AG08395 (cell line): ENCODE results near the gene GALNT2.

Experiments used
- DNase-seq: peaks from one replicate; pipeline ENCODE4 v3.0.0; 2012; ENCODE audit warnings: mixed read lengths, low spot score

GALNT2 gene

DNA sequence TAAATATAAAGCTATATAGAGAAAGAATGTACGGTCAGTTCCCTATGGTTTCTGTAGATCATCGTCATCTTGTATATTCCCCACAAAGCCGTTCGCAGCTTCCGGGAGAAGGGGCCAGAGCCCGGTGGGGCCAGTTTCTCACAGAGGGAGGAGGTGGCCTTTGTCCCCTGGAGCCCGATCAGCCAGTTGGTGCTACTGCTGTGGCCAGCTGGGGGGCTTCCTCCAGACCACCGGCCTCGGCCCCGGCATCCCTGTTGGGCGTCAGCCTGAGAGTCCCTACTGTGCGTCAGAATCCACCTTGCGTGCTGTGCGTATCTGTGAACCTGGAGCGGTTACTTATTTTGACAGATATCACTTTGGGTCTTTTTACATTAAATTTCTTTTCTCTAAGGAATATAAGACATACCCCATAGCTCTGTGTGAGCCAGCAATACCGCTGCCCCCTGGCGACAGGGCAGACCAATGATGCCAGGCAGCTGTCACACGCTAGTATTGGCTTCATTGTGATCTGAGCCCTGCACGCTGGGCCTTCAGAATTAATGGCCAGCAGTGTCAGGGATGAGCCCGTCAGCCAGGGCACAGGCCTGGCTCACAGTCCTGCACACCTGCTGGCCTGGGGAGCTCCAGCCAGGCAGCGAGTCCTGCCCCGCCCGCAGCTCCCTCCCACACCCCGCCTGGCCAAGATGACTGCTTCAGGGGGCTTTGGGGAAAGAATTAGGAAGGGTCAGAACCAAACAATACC lies 213.2 kb downstream of the GALNT2 start:
- DNase-seq, result no peak

DNA sequence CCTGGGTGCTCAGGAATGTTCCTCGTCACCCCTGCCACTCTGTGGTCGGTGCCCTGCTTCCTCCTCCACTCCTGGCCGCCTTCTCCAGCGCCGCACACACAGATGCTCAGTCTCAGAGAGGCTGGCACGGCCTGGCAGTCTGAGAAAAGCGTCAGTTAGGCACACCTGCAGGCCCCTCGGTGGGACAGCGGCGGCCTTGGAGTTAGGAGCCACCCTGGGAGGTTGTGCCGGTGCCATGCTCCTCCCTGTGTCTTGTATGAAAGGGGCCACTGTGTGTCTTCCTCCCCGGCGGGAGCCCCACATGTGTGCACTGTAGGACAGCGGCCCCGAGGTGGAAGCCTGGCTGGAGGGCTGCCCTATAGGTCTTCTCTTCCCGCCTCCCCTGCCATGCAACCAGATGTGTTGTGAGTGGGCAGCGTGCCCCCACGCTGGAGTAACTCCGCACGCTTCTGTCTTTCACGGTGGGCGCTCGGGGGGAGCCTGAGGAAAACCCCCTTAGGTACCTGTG lies 213.9 kb downstream of the GALNT2 start:
- no peak for DNase-seq

DNA sequence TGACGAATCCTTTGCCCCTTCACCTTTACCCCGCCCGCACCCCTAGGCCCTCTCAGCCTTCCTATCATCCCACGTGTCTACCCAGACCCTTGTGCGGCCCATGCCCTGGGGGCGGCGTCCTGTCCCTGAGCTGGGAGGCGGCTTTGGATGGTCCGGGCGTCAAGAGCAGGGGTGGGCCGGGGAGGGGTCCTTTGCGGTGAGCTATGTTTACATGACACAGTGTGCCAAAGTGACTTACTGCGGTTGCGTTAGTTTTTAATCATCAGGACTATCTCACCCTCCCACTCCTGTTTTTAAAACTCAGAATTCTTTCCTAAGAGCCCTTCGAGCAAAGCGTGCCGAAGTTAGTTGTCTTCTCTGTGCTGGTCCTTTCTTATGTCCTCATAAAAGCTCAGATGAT lies 214.5 kb downstream of the GALNT2 start:
- DNase-seq, result no peak

DNA sequence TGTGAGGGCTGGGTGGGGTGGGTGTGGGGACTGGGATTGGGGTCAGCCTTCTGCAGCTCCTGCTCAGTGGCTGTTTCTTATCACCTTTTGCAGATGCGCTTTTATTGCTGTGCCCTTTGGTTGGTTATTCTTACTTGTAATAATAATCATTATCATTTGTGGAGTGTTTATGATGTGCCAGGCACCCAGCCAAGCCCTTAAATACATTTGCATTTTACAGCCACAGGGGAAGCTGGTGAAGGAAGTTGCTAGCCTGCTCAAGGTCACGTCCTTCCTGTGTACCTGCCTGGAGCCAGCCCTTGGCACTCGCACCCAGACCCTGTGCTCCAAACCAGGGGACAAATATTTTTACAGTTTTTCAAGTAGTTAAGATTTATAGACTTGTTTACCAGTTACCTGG lies 215.1 kb downstream of the GALNT2 start:
- DNase-seq, result no peak

DNA sequence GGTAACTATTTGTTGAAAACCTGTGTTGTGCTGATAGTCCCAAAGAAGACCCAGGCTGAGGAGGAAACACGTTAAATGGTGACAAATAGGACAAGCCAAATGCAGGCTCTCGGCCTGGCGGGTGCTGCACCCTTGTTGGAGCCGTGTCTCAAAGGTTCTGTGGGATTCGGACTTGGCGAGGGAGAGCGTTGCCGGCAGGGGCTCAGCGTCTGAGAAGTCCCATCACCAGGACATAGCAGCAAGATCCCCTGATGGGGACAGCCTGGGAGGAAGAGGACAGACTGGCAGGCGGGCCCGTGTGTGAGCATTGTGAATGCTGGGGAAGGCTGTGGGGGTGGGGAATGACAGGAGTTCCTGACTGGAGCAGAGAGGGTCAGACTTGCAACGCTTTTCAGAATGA lies 216.6 kb downstream of the GALNT2 start:
- no peak for DNase-seq

DNA sequence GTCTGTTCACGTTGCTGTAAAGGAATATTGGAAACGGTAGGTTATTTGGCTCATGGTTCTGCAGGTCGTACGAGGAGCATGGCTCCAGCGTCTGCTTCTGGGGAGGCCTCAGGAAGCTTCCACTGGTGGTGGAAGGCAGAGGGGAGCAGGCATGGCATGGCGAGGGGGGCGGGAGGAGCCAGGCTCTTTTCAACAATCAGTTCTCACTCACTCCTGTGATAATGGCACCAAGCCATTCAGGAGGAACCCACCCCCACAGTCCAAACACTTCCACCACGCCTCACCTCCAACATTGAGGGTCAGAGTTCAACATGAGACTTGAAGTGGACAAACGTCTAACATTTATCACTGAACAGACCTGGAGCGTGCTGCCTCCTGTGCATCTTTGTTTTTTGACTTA lies 217.9 kb downstream of the GALNT2 start:
- no peak for DNase-seq

DNA sequence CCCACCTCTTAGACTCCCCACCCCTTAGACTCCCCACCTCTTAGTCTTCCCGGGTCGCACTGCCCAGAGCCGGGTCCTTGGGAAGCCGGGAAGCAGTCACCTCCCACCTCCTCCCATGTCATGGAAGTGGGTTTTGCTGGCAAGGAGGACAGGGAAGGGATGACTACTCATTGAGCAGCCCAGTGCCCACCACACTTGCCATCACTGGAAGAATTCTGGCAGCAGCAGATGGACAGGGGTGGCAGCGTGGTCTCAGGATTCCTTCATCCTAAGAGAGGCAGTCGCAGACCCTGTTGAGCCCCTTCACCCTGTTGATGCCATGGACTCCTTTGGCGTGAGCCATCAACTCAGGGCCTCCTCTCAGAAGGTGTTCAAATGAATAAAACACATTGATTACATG lies 218.3 kb downstream of the GALNT2 start:
- DNase-seq, result no peak

DNA sequence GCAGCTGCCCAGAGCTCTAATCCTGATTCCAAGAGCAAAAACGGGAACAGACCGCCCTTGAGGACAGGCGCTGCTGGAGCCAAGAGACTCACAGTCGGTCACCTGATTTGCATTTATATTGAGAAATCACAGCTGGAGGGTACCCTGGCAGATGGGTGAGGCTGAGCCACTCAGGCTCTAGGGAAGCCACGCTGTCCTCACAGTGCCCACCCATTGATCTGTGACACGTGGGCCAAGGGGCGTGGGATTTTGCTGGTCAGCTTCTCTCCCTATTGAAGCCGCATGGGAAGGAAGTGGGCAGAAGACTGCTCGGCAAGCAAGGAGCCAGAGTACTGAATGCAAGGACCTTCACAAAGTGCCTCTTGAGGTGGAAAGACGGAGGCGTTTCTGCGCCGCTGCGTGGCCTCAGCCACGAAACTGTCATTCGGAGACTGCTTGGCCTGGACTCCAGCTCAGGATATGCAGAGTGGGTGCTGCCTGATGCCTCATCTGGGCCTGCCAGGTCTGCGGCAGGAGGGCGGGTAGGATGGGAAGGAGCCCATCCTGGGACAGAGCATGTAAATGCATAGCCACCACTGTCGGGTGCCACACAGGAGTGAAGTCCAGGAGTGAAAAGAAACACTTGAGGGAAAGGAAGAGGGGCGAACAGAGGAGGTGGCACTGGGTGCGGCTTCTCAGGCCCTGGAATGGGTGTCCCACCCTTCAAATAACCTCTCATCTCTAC lies 219.3 kb downstream of the GALNT2 start:
- no peak for DNase-seq

DNA sequence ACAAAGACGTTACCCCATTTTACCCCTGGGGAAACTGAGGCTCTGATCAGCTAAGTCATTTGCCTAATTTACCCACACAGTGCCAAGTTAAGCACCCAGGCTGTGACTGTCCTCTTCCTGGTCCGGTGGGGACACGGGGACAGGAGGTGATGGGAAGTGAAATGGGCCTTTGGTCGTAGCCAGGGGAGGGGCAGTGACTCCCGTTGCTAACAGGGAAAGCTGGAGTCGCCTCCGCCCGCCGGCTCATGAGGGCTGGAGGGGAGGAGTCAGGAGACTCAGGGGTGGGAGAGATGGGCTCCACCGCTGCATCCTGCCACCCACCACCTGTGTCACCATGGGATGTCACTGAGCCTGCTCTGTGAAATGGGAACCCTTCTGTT lies 219.8 kb downstream of the GALNT2 start:
- DNase-seq, result no peak

DNA sequence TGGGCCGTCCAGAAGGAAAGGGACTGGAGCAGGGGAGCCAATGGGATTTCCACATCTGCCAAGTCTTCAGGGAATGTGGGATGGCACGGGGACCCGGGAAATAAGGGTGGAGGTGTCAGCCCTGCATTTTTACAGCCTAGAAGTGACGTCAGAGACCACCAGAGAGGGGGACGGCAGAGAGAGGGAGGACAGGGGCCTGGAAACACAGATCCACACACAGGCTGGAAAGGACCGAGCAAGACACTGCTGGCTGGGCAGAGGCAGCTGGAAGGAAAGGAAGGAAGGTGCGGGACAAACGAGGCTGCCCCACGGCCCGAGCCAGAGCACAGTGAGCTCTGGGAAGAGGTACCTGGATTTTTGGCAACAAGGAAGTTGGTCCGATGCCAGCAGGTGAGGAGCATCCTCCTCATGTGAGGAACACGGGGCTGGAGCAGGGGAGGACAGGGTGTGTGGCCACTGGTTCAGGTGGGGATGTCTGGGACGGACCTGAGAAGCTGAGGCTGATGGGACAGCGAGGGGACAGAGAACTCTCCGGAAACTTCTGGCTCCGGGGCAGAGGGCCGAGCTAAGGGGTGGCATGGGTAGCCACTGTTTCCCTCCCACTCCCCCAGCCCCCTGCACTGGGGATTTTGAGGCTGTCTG lies 220.8 kb downstream of the GALNT2 start:
- no peak for DNase-seq

DNA sequence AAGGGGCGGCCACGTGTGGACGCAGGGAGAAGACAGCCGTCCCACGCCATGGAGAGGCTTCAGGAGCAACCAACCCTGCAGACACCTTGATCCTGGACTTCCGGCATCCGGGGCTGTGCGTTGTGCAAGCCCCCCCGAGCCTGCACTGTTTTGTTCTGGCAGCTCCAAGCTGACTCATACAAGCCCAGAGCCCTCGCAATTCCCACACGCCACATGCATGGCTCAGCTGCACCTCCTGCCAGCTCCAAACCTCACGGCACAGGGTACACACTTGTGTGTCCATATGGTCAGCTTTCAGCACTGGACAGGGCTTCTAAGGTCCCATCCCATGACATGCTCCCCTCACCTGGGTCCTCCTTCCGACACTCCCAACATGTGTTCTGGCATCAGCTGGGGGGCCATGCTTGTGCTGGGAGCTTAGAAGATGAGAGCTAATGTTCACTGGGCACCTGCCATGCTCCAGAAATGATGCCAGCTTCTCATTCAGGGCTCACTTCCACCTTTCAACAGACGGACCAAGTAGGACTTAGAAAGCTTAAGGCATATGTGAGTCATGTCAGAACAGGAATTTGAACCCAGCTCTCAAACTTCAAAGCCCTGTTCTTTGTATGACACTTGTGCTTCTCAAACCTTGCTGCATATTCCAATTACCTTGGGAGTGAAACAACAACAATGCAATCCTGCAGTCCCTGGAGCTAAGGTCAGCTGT lies 221.8 kb downstream of the GALNT2 start:
- DNase-seq, result no peak

DNA sequence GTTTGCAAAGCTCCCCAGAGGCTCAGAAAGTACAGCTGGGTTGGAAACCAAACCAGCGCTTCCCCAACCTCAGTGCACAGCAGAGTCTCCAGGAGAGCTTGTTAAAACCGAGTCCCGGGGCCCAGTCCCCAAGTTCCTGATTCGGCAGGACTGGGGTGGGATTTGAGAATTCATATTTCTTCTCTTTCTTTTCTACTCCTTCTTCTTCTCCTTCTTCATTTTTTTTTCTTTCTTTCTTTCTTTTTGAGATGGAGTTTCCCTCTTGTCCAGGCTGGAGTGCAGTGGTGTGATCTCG lies 222.3 kb downstream of the GALNT2 start:
- DNase-seq, result no peak

DNA sequence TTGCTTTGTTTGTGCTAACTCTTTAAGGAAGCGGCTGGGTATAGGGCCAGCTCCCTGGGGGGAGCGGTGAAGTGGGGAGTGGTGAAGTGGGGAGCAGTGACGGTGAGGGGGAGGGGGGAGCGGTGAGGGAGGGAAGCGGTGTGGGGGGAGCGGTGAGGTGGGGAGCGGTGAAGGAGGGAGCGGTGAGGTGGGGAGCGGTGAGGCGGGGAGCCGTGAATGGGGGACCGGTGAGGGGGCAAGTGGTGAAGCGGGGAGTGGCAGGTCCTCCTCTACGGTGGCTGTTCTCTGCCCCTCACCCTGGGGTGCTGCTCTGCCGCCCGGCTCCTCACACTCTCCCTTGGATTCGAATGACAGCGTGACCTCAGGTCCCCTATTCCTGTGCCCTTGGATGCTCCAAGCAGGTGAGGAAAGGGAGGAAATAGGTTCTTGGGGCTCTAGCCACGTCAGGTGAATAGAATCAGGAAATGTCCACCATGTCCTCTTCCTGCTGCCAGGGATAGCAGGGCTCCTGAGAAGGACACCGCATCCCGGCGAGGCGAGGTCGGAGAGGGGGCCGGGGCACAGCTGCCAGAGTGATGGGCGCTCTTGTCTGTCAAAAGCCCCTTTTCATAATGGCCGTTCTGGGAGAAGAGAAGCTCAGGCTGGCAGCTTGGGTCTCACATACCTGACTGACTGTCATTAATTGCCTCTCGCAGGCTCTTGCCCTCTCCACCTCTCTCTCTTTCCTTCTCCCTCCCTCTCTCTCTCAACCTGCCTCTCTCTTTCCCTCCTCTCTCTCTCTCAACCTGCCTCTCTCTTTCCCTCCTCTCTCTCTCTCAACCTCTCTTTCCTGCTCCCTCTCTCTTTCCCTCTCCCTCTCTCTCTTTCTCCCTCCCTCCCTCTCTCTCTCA lies 224.9 kb downstream of the GALNT2 start:
- no peak for DNase-seq

DNA sequence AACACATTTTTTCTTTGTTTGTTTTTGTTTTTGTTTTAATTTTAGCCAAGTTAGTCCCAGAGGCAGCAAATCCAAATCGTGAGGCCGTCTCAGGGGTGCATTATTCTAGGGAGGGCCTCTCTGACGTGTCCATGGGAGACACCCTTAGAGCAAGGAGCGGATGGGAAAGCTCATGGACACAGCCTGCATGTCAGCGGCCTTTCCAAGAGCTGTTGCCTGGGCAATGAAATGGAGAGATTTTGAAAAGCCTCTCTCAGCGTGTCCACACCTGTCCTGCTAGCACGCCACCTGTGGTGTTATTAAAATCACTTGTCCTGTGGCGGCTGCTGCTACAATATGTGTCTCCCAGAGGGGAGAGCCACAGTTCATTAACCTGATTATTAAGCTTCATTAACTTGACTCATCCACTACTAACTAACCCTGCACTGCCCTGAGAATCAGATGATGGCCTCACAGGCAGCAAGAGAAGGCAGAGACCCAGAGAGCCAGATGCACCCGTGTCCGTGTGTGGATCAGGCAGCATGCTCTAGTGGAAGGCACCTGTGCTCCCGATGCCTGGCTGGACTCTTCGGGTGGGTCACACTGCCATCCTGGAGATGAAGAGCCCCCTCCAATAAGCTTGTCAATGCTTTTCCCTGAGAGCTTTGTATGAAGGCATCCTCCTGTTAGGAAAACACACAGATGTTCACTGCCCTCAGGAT lies 225.8 kb downstream of the GALNT2 start:
- no peak for DNase-seq

DNA sequence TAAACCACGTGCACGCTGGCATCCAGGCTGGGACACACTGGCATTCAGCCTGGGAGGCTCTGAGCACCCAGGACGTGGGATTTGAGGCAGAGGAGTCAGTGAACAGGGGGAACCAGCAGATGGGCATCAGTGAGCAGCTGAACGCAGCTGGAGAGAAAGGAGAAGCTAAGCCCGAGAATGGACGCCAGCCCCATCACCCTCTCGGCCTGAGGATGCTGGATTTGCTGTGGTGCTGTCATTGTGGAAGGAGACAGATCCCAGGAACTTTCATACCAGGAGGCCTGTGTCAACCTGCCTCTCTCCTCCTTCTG lies 226.3 kb downstream of the GALNT2 start:
- DNase-seq, result no peak

DNA sequence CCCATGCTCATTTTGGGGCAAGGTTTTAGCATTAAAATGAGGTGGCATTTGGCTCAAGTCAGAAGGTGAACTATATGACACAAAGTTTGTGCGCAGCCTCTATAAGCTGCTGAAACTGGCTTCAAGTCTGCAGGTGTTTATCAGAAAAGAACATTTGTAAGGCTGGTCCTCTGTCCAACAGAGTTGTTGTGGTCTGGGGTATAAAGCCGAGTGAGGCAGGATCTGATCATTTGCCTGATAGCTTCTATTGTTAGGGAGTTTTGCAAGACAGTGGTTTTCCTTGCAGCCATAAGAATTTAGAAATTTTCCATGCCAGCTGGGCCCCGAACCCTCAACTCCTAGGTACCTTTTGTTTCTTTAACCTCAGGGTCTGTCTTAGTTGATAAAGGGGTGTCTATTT lies 228.3 kb downstream of the GALNT2 start:
- no peak for DNase-seq

DNA sequence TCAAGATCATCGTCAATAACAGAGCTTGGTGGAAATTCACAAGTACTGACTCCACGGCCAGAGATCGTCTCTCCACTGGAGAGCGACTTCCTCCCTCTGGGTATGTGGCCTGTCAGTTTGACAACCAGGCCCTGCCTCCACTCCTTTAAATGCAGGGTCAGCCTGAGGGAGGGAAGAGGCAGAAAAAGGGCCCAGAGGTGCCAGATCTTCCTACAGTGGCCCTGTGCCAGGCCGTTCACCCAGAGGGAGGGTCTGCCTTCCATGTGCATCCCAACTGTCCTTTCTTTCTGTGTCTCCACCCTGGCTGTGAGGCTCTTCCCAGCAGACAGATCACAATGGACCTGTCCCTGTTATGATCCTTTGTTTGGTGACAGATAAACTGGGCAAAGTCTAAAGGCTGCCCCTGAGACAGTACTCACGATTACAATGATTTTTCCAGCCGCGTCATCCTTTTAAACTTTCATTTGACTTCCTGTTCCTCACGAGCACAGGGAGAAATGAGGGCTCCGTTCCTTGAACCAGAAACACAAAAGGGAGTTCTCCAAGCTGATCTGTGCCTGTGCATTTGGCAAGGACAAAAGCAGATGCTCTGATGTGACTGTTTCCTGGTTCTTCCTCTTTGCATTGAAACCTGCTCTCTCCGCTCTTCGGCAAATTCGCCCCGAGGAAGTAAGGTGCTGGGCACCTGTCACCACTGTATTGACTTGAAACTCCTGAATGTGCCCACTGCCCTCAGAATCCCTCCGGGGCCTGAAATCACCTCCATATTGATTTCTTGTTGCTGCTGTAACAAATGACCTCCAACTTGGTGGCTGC lies 232.4 kb downstream of the GALNT2 start:
- no peak for DNase-seq

DNA sequence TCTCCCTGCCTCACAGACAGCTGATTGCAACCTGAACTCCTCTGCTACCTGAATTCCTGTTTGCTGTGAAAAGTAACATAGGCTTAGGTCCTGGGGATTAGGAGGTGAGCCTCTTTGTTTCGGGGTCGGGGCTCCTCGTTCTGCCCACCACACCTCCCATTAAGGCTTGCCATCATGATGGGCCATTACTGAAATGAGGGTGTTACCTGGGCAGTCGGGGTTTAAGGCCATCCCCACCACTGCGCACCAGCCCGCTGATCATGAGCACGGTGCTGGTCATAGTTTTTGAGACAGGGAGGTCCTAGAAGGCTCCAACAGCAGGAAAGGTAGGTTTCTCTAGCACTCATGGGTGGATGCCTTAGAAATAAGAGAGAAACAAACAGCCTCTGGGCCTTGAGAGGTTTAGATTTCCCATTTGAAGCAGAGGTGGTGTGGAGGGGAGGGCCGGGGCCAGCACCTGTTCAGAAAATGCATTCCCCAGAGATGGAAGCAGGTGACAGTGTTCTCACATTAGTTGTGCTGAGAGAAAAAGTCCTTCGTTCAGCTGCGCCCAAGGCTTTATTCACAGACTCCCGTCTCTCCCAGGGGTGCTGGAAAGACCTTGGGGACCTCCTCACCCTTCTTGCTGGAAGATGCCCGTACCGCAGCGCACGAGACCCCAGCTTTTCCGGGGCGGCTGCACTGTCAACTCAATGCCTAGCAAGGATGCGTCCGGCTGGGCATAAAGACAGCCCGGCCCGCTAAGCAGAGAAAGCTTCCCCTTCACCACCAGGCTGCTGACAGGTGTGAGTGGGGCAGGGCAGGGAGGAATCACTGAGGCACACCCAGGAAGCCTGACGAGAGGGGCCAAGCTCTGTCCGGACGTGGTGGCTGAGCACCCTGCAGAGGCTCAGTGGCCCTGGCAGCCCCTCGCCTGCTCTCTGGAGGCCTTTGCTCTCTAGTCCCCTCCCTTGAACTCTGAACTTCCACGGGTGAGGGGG lies 233.6 kb downstream of the GALNT2 start:
- DNase-seq, result no peak

DNA sequence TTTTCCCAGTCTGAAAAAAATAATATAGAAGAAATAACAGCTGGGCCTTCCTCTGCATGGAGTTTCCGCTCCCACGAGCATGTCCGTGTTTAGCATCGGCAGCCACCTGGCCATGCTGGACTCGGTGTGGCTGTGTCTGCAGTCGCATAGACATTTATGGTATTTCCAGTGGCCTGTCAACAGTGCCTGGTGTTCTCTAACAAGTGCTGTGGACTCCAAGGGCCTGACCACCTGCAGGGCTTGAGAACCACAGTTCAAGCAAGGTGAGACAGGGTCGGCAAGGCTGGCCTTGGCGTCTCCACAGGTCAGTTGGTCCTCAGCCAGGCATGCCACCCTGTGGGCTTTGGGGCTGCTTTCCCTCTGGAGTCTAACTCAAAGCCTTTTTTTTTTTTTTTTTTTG lies 234.3 kb downstream of the GALNT2 start:
- DNase-seq, result no peak
